GM12873 (cell line): ENCODE data around the gene ALDH9A1.
A peak's percentile ranks its signal among the peaks of the same experiment; 100 is the strongest.

Experiments used
- TF ChIP-seq, protein P1 (sequence below): IDR thresholded peaks from 2 replicates; pipeline ENCODE4 v1.5.1; 2012; ENCODE audit warnings: low read depth, mild to moderate bottlenecking, moderate library complexity, low read length, control low read depth; ENCODE audit not compliant: insufficient read depth; ENCODE audit errors: missing control alignments

The ALDH9A1 gene

GRCh38 chr1:165697491-165697880, 876 bp downstream of the ALDH9A1 start:
- TF ChIP-seq, protein P1, sequence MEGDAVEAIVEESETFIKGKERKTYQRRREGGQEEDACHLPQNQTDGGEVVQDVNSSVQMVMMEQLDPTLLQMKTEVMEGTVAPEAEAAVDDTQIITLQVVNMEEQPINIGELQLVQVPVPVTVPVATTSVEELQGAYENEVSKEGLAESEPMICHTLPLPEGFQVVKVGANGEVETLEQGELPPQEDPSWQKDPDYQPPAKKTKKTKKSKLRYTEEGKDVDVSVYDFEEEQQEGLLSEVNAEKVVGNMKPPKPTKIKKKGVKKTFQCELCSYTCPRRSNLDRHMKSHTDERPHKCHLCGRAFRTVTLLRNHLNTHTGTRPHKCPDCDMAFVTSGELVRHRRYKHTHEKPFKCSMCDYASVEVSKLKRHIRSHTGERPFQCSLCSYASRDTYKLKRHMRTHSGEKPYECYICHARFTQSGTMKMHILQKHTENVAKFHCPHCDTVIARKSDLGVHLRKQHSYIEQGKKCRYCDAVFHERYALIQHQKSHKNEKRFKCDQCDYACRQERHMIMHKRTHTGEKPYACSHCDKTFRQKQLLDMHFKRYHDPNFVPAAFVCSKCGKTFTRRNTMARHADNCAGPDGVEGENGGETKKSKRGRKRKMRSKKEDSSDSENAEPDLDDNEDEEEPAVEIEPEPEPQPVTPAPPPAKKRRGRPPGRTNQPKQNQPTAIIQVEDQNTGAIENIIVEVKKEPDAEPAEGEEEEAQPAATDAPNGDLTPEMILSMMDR, result no peak

DNA sequence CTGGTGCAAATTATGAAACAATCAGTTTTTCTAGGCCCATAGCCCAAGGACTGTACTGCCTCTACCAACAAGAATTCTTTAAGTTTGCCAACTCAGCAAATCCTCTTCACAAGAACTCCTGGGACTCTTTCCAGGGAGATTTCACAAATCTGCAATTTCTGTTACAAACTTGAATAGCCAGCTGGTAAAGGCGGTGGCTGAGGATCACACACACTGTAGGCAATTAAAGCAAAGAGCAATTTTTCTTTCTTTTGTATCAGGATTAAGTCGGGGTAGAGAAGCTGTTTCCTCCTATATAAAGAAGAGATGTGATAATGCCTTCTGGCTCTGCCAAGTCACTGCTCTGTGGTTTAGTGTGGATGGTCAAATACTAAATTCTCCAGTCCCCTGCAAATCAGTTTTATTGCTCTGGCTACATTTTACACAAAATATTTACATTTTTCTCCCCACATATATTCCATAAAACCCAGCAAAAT, 1.7 kb downstream of the ALDH9A1 start:
- TF ChIP-seq, protein P1, result no peak

GRCh38 chr1:165695031-165695430, 3.3 kb downstream of the ALDH9A1 start:
- TF ChIP-seq, protein P1, result no peak

GRCh38 chr1:165688046-165688445, 10.3 kb downstream of the ALDH9A1 start:
- TF ChIP-seq, protein P1, result no peak

DNA sequence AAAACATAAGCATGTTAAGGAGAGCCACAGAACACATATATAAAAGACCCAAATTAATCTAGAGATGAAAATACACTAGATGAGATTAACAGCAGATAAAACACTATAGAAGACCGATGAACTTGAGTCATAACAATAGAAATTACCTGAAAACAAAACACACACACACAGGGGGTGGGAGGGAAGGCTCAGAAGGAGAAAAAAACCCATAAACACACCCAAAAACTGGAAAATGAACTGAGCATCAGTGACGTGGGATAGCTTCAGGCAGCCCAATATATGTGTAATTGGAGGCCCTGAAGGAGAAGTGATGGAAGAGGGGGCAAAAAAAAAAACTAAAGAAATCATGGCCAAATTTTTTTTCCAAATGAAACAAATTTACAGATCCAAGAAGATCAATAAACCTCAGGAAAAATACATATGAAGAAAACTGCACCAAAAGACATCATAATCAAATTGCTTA, 11.4 kb downstream of the ALDH9A1 start:
- TF ChIP-seq, protein P1, result no peak

- TF ChIP-seq, protein P1, result peak; percentile 22
Observed at GRCh38 chr1:165686121-165686970, 12.0 kb downstream of the ALDH9A1 start.

GRCh38 chr1:165683848-165684485, 14.4 kb downstream of the ALDH9A1 start:
- TF ChIP-seq, protein P1, result no peak
